Keratinocyte (primary cell): ENCODE data around the gene PPHLN1. TPM values are rescaled to one million over a fixed set of nuclear protein-coding genes. Genes with fewer than 3 reads are reported as not detected.

ENCODE experiments used
- DNase-seq: peaks from one replicate; pipeline ENCODE4 v3.0.0-alpha.2; 2011; ENCODE audit warnings: low read depth, missing footprints, low spot score
- FAIRE-seq: peaks from 2 replicates; lab custom pipeline; 2011; peaks lifted over from hg19 to GRCh38; lab: Jason Lieb, UNC
- H2AFZ ChIP-seq: 2 replicates; pipeline ENCODE4 v1.6.0; 2012; ENCODE audit warnings: low read length, control low read depth, inconsistent platforms; ENCODE audit not compliant: control insufficient read depth
- H3K27ac ChIP-seq: 2 replicates; pipeline ENCODE4 v1.5.1; 2011; ENCODE audit warnings: low read length; ENCODE audit not compliant: control insufficient read depth, insufficient read depth
- H3K27me3 ChIP-seq: 3 replicates; pipeline ENCODE4 v1.6.0; 2011; ENCODE audit warnings: low read length; ENCODE audit not compliant: control insufficient read depth, insufficient read depth; ENCODE audit errors: extremely low read depth
- H3K36me3 ChIP-seq, 2 experiments: 2 replicates in 1 of 2; 3 replicates in 1 of 2; pipeline ENCODE4 v1.5.1; 2011; ENCODE audit warnings: low read length in 2 of 2, mild to moderate bottlenecking in 1 of 2; ENCODE audit not compliant: control insufficient read depth in 2 of 2, insufficient read depth in 2 of 2; ENCODE audit errors: extremely low read depth in 1 of 2
- H3K4me1 ChIP-seq: 3 replicates; pipeline ENCODE4 v1.5.1; 2011; ENCODE audit warnings: low read length; ENCODE audit not compliant: control insufficient read depth, insufficient read depth; ENCODE audit errors: extremely low read depth
- H3K4me2 ChIP-seq: 3 replicates; pipeline ENCODE4 v1.6.0; 2011; ENCODE audit warnings: low read depth, low read length; ENCODE audit not compliant: control insufficient read depth, insufficient read depth; ENCODE audit errors: extremely low read depth
- H3K4me3 ChIP-seq, 3 experiments: fragments of 200-600 bp in 1 of 3; sonication (generic) in 1 of 3; 2 replicates in 2 of 3; 3 replicates in 1 of 3; pipeline ENCODE4 v1.5.1; 2011 to 2016; ENCODE audit warnings: low read length in 3 of 3, mild to moderate bottlenecking in 3 of 3, control low read depth in 2 of 3, inconsistent platforms in 1 of 3, low read depth in 1 of 3, mixed read lengths in 1 of 3, mixed run types in 1 of 3, moderate library complexity in 1 of 3; ENCODE audit not compliant: control insufficient read depth in 2 of 3, insufficient read depth in 2 of 3; ENCODE audit errors: extremely low read depth in 1 of 3
- H3K79me2 ChIP-seq: 2 replicates; pipeline ENCODE4 v1.6.0; 2012; ENCODE audit warnings: low read length; ENCODE audit not compliant: control insufficient read depth, insufficient read depth
- H3K9ac ChIP-seq: 3 replicates; pipeline ENCODE4 v1.6.0; 2011; ENCODE audit warnings: low read length; ENCODE audit not compliant: control insufficient read depth, insufficient read depth; ENCODE audit errors: extremely low read depth
- H3K9me1 ChIP-seq: 3 replicates; pipeline ENCODE4 v1.6.0; 2011; ENCODE audit warnings: low read length; ENCODE audit not compliant: control insufficient read depth, insufficient read depth; ENCODE audit errors: extremely low read depth
- H3K9me3 ChIP-seq: 2 replicates; pipeline ENCODE4 v1.5.1; 2012; ENCODE audit warnings: low read depth, low read length; ENCODE audit not compliant: control insufficient read depth
- H4K20me1 ChIP-seq: 3 replicates; pipeline ENCODE4 v1.6.0; 2011; ENCODE audit warnings: low read length; ENCODE audit not compliant: control insufficient read depth, insufficient read depth; ENCODE audit errors: extremely low read depth
- EZH2 ChIP-seq: IDR thresholded peaks from one replicate; pipeline ENCODE4 v1.6.1; 2012; ENCODE audit warnings: inconsistent platforms, mild to moderate bottlenecking, low read length, moderate library complexity
- dilution Hi-C: fragments of 300-500 bp; cut with MboI; formaldehyde crosslinking; loops from one replicate; pipeline ENCODE4 v1.7.0; 2020; ENCODE audit warnings: low sequenced_read_pairs; ENCODE audit not compliant: extremely low pct_ligation_motif_present
- polyA minus RNA-seq, 3 experiments: library from RNA; depleted of rRNA, polyadenylated mRNA; stranded (reverse); fragments of >200 nt; gene quantifications; 1 replicate in 1 of 3; 2 replicates in 1 of 3; 3 replicates in 1 of 3; pipeline ENCODE4 v1.2.3, GENCODE V29; 2011
- polyA plus RNA-seq, 5 experiments: library from polyadenylated mRNA; depleted of rRNA in 3 of 5; stranded (reverse) in 3 of 5; stranded (forward) in 1 of 5; unstranded in 1 of 5; fragments of >200 nt; gene quantifications; 1 replicate in 1 of 5; 2 replicates in 3 of 5; 3 replicates in 1 of 5; pipeline versions ENCODE4 v1.2.1 to v1.2.3, GENCODE V29; 2011 to 2012; ENCODE audit warnings: missing spikeins in 2 of 5, low read depth in 1 of 5, low replicate concordance in 1 of 5
- TF ChIP-seq, protein P1 (sequence below), 3 experiments: IDR thresholded peaks in 1 of 3; conservative IDR thresholded peaks in 1 of 3; optimal IDR thresholded peaks in 1 of 3; 2 replicates in 2 of 3; 3 replicates in 1 of 3; pipeline versions ENCODE3 to v1.5.1; 2011; ENCODE audit warnings: low read length in 3 of 3, mild to moderate bottlenecking in 3 of 3, moderate library complexity in 2 of 3, control low read depth in 1 of 3, inconsistent platforms in 1 of 3; ENCODE audit not compliant: insufficient read depth in 2 of 3; ENCODE audit errors: extremely low read depth in 1 of 3

PPHLN1 gene, protein sequence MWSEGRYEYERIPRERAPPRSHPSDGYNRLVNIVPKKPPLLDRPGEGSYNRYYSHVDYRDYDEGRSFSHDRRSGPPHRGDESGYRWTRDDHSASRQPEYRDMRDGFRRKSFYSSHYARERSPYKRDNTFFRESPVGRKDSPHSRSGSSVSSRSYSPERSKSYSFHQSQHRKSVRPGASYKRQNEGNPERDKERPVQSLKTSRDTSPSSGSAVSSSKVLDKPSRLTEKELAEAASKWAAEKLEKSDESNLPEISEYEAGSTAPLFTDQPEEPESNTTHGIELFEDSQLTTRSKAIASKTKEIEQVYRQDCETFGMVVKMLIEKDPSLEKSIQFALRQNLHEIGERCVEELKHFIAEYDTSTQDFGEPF
- polyA plus RNA-seq (57.0 to 95.5 TPM (median 79.5 TPM) in 3 replicates), polyA minus RNA-seq (7.4 to 64.3 TPM (median 22.4 TPM) in 3 replicates)
- 67.8 TPM for polyA plus RNA-seq (2011; ENCODE audit: low read depth)
- polyA plus RNA-seq (2011; cell fraction: cytosol; rRNA removed): 43.8 and 72.2 TPM in 2 replicates
- polyA plus RNA-seq (2011; cell fraction: nucleus; rRNA removed): 88.0 and 129 TPM in 2 replicates
- 38.5 and 68.0 TPM in 2 replicates for polyA plus RNA-seq (2012; ENCODE audit: low replicate concordance)
- 32.4 TPM for polyA minus RNA-seq (2011; cell fraction: cytosol; rRNA and poly(A)+ RNA removed)
- polyA minus RNA-seq (2011; cell fraction: nucleus; rRNA and poly(A)+ RNA removed): 38.4 and 75.8 TPM in 2 replicates

DNA sequence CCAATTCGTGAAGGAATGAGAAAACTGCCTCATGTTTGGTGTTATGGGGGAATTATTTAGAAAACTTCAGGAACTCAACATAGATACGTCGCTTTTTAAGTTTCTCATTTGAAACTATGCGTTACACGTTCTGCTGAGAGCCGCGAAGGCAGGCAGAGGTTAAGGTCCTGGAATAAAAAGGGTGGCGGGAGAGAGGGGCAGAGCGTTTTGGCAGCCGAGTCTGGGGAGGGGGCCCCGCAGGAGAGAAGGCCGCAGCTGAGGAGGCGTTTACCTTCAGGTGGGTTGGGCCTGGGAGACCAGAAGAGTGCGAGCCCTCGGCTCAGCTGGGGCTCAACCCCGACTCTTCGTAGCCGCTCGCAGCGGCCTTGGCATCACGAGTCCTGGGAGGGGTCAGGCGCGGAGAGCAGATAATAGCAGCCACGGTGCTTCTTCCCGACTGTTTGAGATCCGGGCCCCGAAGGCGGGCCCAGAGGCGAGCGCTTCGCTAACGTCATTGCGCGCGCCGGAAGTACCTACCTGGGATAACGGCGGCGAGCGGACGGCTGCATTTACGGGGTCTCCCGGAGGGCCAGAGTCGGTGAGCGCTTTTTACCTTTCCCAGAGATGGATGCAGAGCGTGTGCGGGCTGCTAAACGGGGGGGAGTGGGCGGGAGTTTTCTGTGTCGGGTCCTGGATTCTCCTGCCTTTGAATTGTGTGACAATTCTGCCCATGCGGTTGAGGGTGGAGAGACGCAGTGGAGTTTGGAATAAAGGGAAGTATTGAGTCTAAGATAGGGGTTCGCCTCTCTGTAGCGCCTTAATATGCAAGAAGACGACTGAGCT lies at the start of gene PPHLN1, which contains the start of gene ZCRB1:
PPHLN1 (plus strand) TSS at position 515 of the 822 bp plus-strand sequence. CDS start 9,736 bp downstream, outside the sequence.
ZCRB1 (minus strand) TSS at position 442 of the 822 bp plus-strand sequence. CDS start 1,992 bp downstream, outside the sequence.
- peaks cover 3% of the 10 kb centered on the region for H3K9me1 ChIP-seq
- no peak for FAIRE-seq
- H3K4me2 ChIP-seq: peak within 1 kb of the TSS; percentile 96
- H4K20me1 ChIP-seq: no peaks in the 10 kb centered on the region
- dilution Hi-C loops: no loop called here
- H3K9ac ChIP-seq: peak within 1 kb of the TSS; percentile 97
- H3K27me3 ChIP-seq: no peaks in the 10 kb centered on the region
- peaks cover 56% of the 10 kb centered on the region for H3K79me2 ChIP-seq
- peak within 1 kb of the TSS; percentile 96 for H3K27ac ChIP-seq
- peak within 1 kb of the TSS; percentile 80 for H2AFZ ChIP-seq
- H3K9me3 ChIP-seq: no peaks in the 10 kb centered on the region
- H3K36me3 ChIP-seq: peaks cover 0 to 5% of the 10 kb centered on the region in 2 experiments
- peaks cover 27% of the 10 kb centered on the region for H3K4me1 ChIP-seq
- TF ChIP-seq, protein P1, sequence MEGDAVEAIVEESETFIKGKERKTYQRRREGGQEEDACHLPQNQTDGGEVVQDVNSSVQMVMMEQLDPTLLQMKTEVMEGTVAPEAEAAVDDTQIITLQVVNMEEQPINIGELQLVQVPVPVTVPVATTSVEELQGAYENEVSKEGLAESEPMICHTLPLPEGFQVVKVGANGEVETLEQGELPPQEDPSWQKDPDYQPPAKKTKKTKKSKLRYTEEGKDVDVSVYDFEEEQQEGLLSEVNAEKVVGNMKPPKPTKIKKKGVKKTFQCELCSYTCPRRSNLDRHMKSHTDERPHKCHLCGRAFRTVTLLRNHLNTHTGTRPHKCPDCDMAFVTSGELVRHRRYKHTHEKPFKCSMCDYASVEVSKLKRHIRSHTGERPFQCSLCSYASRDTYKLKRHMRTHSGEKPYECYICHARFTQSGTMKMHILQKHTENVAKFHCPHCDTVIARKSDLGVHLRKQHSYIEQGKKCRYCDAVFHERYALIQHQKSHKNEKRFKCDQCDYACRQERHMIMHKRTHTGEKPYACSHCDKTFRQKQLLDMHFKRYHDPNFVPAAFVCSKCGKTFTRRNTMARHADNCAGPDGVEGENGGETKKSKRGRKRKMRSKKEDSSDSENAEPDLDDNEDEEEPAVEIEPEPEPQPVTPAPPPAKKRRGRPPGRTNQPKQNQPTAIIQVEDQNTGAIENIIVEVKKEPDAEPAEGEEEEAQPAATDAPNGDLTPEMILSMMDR (optimal IDR thresholded peaks at IDR 0.05 in 1 of 3, IDR thresholded peaks at IDR 0.05 in 1 of 3, conservative IDR thresholded peaks at IDR 0.05 in 1 of 3; ENCODE audit: extremely low read depth in 1 of 3, insufficient read depth in 2 of 3, low read length in 3 of 3): no peak
- TF ChIP-seq EZH2: no peak
- peak within 1 kb of the TSS; percentile 82 to 99 (median 90) for H3K4me3 ChIP-seq
- DNase-seq: no peak

DNA sequence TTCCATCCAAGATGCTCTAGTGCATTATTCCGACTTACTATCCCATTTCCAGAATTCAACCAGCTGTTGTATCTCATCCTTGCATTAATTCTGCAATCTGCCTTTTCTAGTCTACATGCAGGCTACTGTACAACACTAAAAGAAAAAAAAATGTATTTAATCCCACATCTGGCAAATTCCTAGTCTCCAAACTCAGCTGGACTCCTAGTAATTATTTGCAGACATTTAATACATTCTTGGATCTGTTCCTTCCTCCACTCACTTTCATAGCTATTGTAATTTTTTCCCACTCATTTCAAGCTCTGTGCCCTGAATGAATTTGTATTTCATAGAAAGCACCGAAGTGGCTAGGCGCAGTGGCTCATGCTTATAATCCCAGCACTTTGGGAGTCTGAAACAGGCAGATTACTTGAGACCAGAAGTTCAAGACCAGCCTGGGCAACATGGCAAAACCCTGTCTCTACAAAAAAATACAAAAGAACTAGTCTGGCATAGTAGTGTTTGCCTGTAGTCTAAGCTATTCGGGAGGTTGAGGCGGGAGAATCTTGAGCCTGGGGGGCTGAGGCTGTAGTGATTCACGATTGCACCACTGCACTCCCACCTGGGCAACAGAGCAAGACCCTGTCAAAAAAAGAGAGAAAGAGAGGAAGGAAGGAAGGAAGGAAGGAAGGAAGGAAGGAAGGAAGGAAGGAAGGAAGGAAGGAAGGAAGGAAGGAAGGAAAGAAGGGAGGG lies 48.4 kb upstream of the PPHLN1 start:
- Histone ChIP-seq H3K36me3 (no peaks in the 10 kb centered on the region), H3K4me1 (no peaks in the 10 kb centered on the region), H3K9me3 (no peaks in the 10 kb centered on the region), H3K9ac (no peak overlapping the region), H3K4me2 (no peak overlapping the region), H3K79me2 (no peaks in the 10 kb centered on the region), H3K27me3 (no peaks in the 10 kb centered on the region), H3K4me3 (no peak overlapping the region), H3K9me1 (no peaks in the 10 kb centered on the region), H2AFZ (no peak overlapping the region), H3K27ac (no peak overlapping the region), H4K20me1 (no peaks in the 10 kb centered on the region)
- DNase-seq (no peak), FAIRE-seq (no peak)
- dilution Hi-C loops: no loop called here
- TF ChIP-seq EZH2: no peak
- TF ChIP-seq, protein P1 (optimal IDR thresholded peaks at IDR 0.05 in 1 of 3, IDR thresholded peaks at IDR 0.05 in 1 of 3, conservative IDR thresholded peaks at IDR 0.05 in 1 of 3; ENCODE audit: extremely low read depth in 1 of 3, insufficient read depth in 2 of 3, low read length in 3 of 3): no peak
